Fibroblast of mammary gland (primary cell): ENCODE results near the gene PIP5KL1.

Source experiments
- DNase-seq: peaks from one replicate; pipeline ENCODE4 v3.0.0-alpha.2; 2010; ENCODE audit warnings: low read depth
- H3K4me3 ChIP-seq: 2 replicates; pipeline ENCODE4 v1.5.1; 2011; ENCODE audit warnings: low read depth, mild to moderate bottlenecking, low read length, moderate library complexity; ENCODE audit not compliant: control insufficient read depth
- CTCF ChIP-seq: conservative IDR thresholded peaks from 2 replicates; pipeline ENCODE4 v1.5.1; 2011; ENCODE audit warnings: low read depth, low read length, inconsistent platforms; ENCODE audit not compliant: control insufficient read depth, insufficient read depth

The PIP5KL1 gene

GRCh38 chr9:127905788-127906191, 24.8 kb downstream of the PIP5KL1 start:
- DNase-seq: no peak
- no peak overlapping the region for H3K4me3 ChIP-seq
- no peak for TF ChIP-seq CTCF

- TF ChIP-seq CTCF: no peak
- no peak for DNase-seq
- H3K4me3 ChIP-seq: no peak overlapping the region
Observed at GRCh38 chr9:127905004-127905728, 25.4 kb downstream of the PIP5KL1 start.

GRCh38 chr9:127904561-127905003, 26.0 kb downstream of the PIP5KL1 start:
- no peak overlapping the region for H3K4me3 ChIP-seq
- DNase-seq: no peak
- no peak for TF ChIP-seq CTCF

- no peak for TF ChIP-seq CTCF
- H3K4me3 ChIP-seq: no peak overlapping the region
- no peak for DNase-seq
Observed at GRCh38 chr9:127903557-127904475, 26.8 kb downstream of the PIP5KL1 start.

GRCh38 chr9:127899128-127899943, 31.2 kb downstream of the PIP5KL1 start, which contains the start of gene ST6GALNAC6:
Gene ST6GALNAC6, minus strand, starts transcription at chr9:127899603. Its CDS starts 1,622 bp downstream, at chr9:127897981.
- peak; percentile 63 for DNase-seq
- peak within 1 kb of the TSS; percentile 85 for H3K4me3 ChIP-seq
- TF ChIP-seq CTCF: no peak

GRCh38 chr9:127898433-127899127, 32.0 kb downstream of the PIP5KL1 start:
- peak; percentile 95 for DNase-seq
- peak overlapping the region; percentile 85 for H3K4me3 ChIP-seq
- no peak for TF ChIP-seq CTCF
